ENCODE results near the gene MED25. TPM values are rescaled to one million over a fixed set of nuclear protein-coding genes. Genes with fewer than 3 reads are reported as not detected.

MED25 gene
- total RNA-seq (2021; fragmentation: NEBNext Ultra II Directional; extraction: Animal tissue kit (Norgen Biotek cat#: 25700)) (71.4 and 73.9 TPM in 2 replicates), polyA plus RNA-seq (2011; rRNA removed) (21.6 and 40.4 TPM in 2 replicates), polyA minus RNA-seq (2011; rRNA and poly(A)+ RNA removed) (28.0 and 50.4 TPM in 2 replicates)
- 21.8 TPM for polyA plus RNA-seq (2011; cell fraction: cytosol; rRNA removed)
- 81.4 TPM for polyA plus RNA-seq (2011; cell fraction: nucleus; rRNA removed)
- 52.6 to 80.3 TPM (median 65.6 TPM) in 4 replicates for polyA plus RNA-seq (2012, experiment 1 of 2)
- polyA plus RNA-seq (2012, experiment 2 of 2): 50.2 TPM
- 42.3 TPM for polyA plus RNA-seq (2013, experiment 1 of 2)
- polyA plus RNA-seq (2013, experiment 2 of 2): 40.4 TPM
- 34.3 TPM for polyA minus RNA-seq (2011; cell fraction: cytosol; rRNA and poly(A)+ RNA removed)
- 41.3 TPM for polyA minus RNA-seq (2011; cell fraction: nucleus; rRNA and poly(A)+ RNA removed)
- long read RNA-seq, experiment 1, transcript MED25-201 (18 exons, 2,332 nt): major isoform, 16 of 81 reads
- long read RNA-seq, experiment 1, partial matches to known transcripts: 47 of 81 reads
- long read RNA-seq, experiment 1, other reads (novel, unspliced or antisense): 18 of 81 reads
- long read RNA-seq, experiment 2, partial matches to known transcripts: 0 of 4 reads
- long read RNA-seq, experiment 2, other reads (novel, unspliced or antisense): 3 of 4 reads

GRCh38 chr19:49817964-49818648 lies at the start of gene MED25:
MED25 (plus strand) TSS chr19:49818289; CDS start chr19:49818342, 53 bp downstream.
- peaks cover 0 to 7% (median 4%) of the 10 kb centered on the region in 4 experiments; a peak in 3 of 7 replicates for H3K4me1 ChIP-seq (replicated peaks in 1 of 4; ENCODE audit: control insufficient read depth in 3 of 4, insufficient read depth in 4 of 4, low read length in 3 of 4)
- H2AFZ ChIP-seq (ENCODE audit: low read length): peak within 1 kb of the TSS; percentile 93
- H3K23ac ChIP-seq (ENCODE audit: insufficient read length): no peak within 1 kb of the TSS
- H3K4me2 ChIP-seq (ENCODE audit: insufficient read depth in 1 of 2, low read depth in 2 of 2, low read length in 2 of 2): peak within 1 kb of the TSS; percentile 58 to 78
- CTCF ChIA-PET (ENCODE audit: partially characterized antibody): interaction anchor here (0.8 kb wide), 1 partner anchor 12 kb away, joined by 3 read pairs; no protein-coding TSS in a partner anchor
- H3K9ac ChIP-seq (replicated peaks in 1 of 4; ENCODE audit: extremely low read depth in 1 of 4, low read depth in 3 of 4, low read length in 3 of 4): peak within 1 kb of the TSS; percentile 92 to 97 (median 94)
- no peak within 1 kb of the TSS for H2BK15ac ChIP-seq (ENCODE audit: low read length)
- H4K20me1 ChIP-seq (replicated peaks in 1 of 2; ENCODE audit: control insufficient read depth in 1 of 2, insufficient read depth in 2 of 2, low read length in 2 of 2): peaks cover 0 to 1% of the 10 kb centered on the region in 2 experiments
- H3K79me1 ChIP-seq (ENCODE audit: low read depth, low read length): peaks cover 7% of the 10 kb centered on the region
- peak within 1 kb of the TSS; percentile 98 for H2BK5ac ChIP-seq (ENCODE audit: low read depth, low read length)
- H3K18ac ChIP-seq (ENCODE audit: extremely low read depth, low read length): peak within 1 kb of the TSS; percentile 81
- H3K4ac ChIP-seq (replicated peaks; ENCODE audit: insufficient read length, low read depth, low read length): peak within 1 kb of the TSS; percentile 81
- H4K91ac ChIP-seq (replicated peaks; ENCODE audit: insufficient read length, low read length): peak within 1 kb of the TSS; percentile 79
- POLR2A ChIA-PET (ENCODE audit: partially characterized antibody): interaction anchor here (0.6 to 2.1 kb wide), 13 partner anchors 8 to 147 kb away, joined by 3 to 19 read pairs (median 4); partner anchors contain the start of genes AKT1S1, PTOV1 and TBC1D17
- no peaks in the 10 kb centered on the region for H3K27me3 ChIP-seq (replicated peaks in 1 of 4; ENCODE audit: control insufficient read depth in 3 of 4, extremely low read depth in 1 of 4, insufficient read depth in 3 of 4, low read length in 3 of 4)
- peaks cover 0 to 16% of the 10 kb centered on the region in 2 experiments; a peak in 3 of 4 replicates for H3K79me2 ChIP-seq (ENCODE audit: control insufficient read depth in 1 of 2, insufficient read depth in 2 of 2, low read length in 2 of 2)
- peaks cover 0 to 4% (median under 1%) of the 10 kb centered on the region in 4 experiments; a peak in 3 of 8 replicates for H3K36me3 ChIP-seq (ENCODE audit: control insufficient read depth in 2 of 4, insufficient read depth in 4 of 4, low read length in 3 of 4)
- FAIRE-seq (no peak), DNase-seq (ENCODE audit: low read depth in 1 of 2, low spot score in 2 of 2) (peak in 1 of 2 experiments; percentile 95)
- peak within 1 kb of the TSS; percentile 60 to 91 (median 82) for H3K4me3 ChIP-seq (ENCODE audit: extremely low read depth in 1 of 4, insufficient read depth in 2 of 4, low read depth in 3 of 4, low read length in 4 of 4)
- no peak within 1 kb of the TSS for H2BK120ac ChIP-seq (replicated peaks; ENCODE audit: low read depth, low read length)
- H4K5ac ChIP-seq (ENCODE audit: insufficient read length, low read depth, low read length): peak within 1 kb of the TSS; percentile 96
- no peak within 1 kb of the TSS; the same call in 1 of the 2 replicates for H2AK5ac ChIP-seq (ENCODE audit: low read depth, low read length)
- peak within 1 kb of the TSS; percentile 91 for H3K27ac ChIP-seq (ENCODE audit: low read depth, low read length)
- no peak within 1 kb of the TSS for H2BK20ac ChIP-seq (ENCODE audit: low read length)
- H2BK12ac ChIP-seq (ENCODE audit: low read depth, low read length): peak within 1 kb of the TSS; percentile 93
- WGBS, 2 experiments (ENCODE audit: extremely low coverage in 1 of 2, insufficient coverage in 1 of 2, insufficient read length in 1 of 2, insufficient replicate concordance in 2 of 2, low coverage in 1 of 2, low lambda C conversion rate in 2 of 2, missing lambda C conversion rate in 1 of 2): 2% methylated on average over 51 of the region's 57 CpGs; no CpG with 5 or more reads in 1 of the 2 experiments
- H3K9me3 ChIP-seq (ENCODE audit: insufficient read depth in 2 of 2, low read depth in 1 of 2, low read length in 1 of 2): no peaks in the 10 kb centered on the region
- H4K8ac ChIP-seq (ENCODE audit: extremely low read depth, insufficient read depth, low read length): peak within 1 kb of the TSS; percentile 91
- H3K14ac ChIP-seq (ENCODE audit: insufficient read length): no peak within 1 kb of the TSS
- peak within 1 kb of the TSS; percentile 62 for H3K56ac ChIP-seq (replicated peaks; ENCODE audit: insufficient read length, low read depth, low read length)
- peaks cover 2% of the 10 kb centered on the region for H3K23me2 ChIP-seq (ENCODE audit: low read depth, low read length)
- TF ChIP-seq CBX8 (IDR thresholded peaks at IDR 0.05; ENCODE audit: borderline replicate concordance, low read depth, low read length) (no peak), CREB1 (IDR thresholded peaks at IDR 0.05) (peak; percentile 69; the same call in 1 of the 2 replicates), YY1 (IDR thresholded peaks at IDR 0.05; ENCODE audit: low read depth, low read length) (peak; percentile 100), NRF1 (IDR thresholded peaks at IDR 0.05; ENCODE audit: low read depth, low read length) (peak; percentile 62), SP1 (IDR thresholded peaks at IDR 0.05; ENCODE audit: low read depth, low read length) (no peak), TBP (IDR thresholded peaks at IDR 0.05; ENCODE audit: low read depth, low read length) (peak; percentile 64), POLR2AphosphoS5 (IDR thresholded peaks at IDR 0.05; ENCODE audit: low read depth, low read length) (peak; percentile 75; the same call in 1 of the 2 replicates), SIX5 (IDR thresholded peaks at IDR 0.05; ENCODE audit: low read depth, low read length) (peak; percentile 40), TAF1 (IDR thresholded peaks at IDR 0.05; ENCODE audit: low read depth, low read length) (peak; percentile 80), HDAC2 (IDR thresholded peaks at IDR 0.05; ENCODE audit: borderline replicate concordance in 1 of 2, low read depth in 2 of 2, low read length in 2 of 2) (peak in 1 of 2 experiments; percentile 25; a peak in 1 of 4 replicates)
